GM12878 (cell line): ENCODE measurements around the gene TIAM1. TPM values are rescaled to one million over a fixed set of nuclear protein-coding genes. Genes with fewer than 3 reads are reported as not detected.

Source experiments
- E4F1 ChIP-seq: fragments of 450-650 bp; IDR thresholded peaks from 2 replicates; pipeline ENCODE4 v1.6.1; 2018; ENCODE audit warnings: borderline replicate concordance, mild to moderate bottlenecking; ENCODE audit not compliant: partially characterized antibody
- FOS ChIP-seq: IDR thresholded peaks from 3 replicates; pipeline ENCODE4 v1.6.1; 2011; ENCODE audit warnings: borderline replicate concordance; ENCODE audit not compliant: insufficient read length; ENCODE audit errors: extremely low read depth
- HDAC6 ChIP-seq: fragments of 200-600 bp; sonication (generic); IDR thresholded peaks from one replicate; pipeline ENCODE4 v1.8.0; 2017; ENCODE audit warnings: antibody characterized with exemption; ENCODE audit not compliant: unreplicated experiment
- MYB ChIP-seq: fragments of 150-350 bp; IDR thresholded peaks from 2 replicates; pipeline ENCODE4 v1.6.1; 2014; ENCODE audit warnings: mild to moderate bottlenecking, low read depth, low read length, borderline replicate concordance
- NR2F1 ChIP-seq: fragments of 450-650 bp; conservative IDR thresholded peaks from 2 replicates; pipeline ENCODE4 v1.6.1; 2017; ENCODE audit warnings: mild to moderate bottlenecking
- RB1 ChIP-seq: fragments of 450-650 bp; formaldehyde crosslinking; IDR thresholded peaks from 2 replicates; pipeline ENCODE4 v1.6.1; 2017; ENCODE audit warnings: mild to moderate bottlenecking, borderline replicate concordance
- REST ChIP-seq: IDR thresholded peaks from 2 replicates; pipeline ENCODE4 v1.6.1; 2012; ENCODE audit warnings: mild to moderate bottlenecking, low read depth, low read length
- polyA plus RNA-seq, 11 experiments: library from polyadenylated mRNA; depleted of rRNA in 4 of 11; unstranded in 6 of 11; stranded (reverse) in 5 of 11; fragments of >200 nt; fragmentation: Nextera tagmentation in 4 of 11; fragmentation: Illumina TruSeq in 1 of 11; extraction: Ambion mirVana in 4 of 11; extraction: Trizol in 1 of 11; gene quantifications; 1 replicate in 1 of 11; 2 replicates in 10 of 11; pipeline versions ENCODE4 v1.2.1 to v1.2.3, GENCODE V29; 2011 to 2016; ENCODE audit warnings: inconsistent platforms in 2 of 11, missing spikeins in 2 of 11, low read depth in 1 of 11
- total RNA-seq, 4 experiments: library from RNA; depleted of rRNA in 3 of 4; stranded (reverse); fragments of >200 nt in 3 of 4; fragmentation: Illumina TruSeq in 1 of 4; extraction: Trizol in 1 of 4; gene quantifications; 2 replicates each; pipeline versions ENCODE4 v1.2.1 to v1.2.3, GENCODE V29; 2013 to 2021

TIAM1 gene
- total and polyA plus RNA-seq, 10 of the 15 experiments (the other 5 are each of a cell fraction or from before 2014, with no cell fraction given): 0.31 to 35.9 (median 0.78) TPM

- TF ChIP-seq E4F1 (no peak), MYB (no peak), NR2F1 (no peak), REST (no peak), HDAC6 (no peak), FOS (no peak), RB1 (no peak)
Observed at GRCh38 chr21:31370281-31370892, 26.3 kb upstream of the TIAM1 start (continued).
